ENCODE measurements around the gene VANGL2. TPM values are rescaled to one million over a fixed set of nuclear protein-coding genes. Genes with fewer than 3 reads are reported as not detected.

The VANGL2 gene
- total and polyA plus RNA-seq, 2 of the 8 experiments (the other 6 are each of a cell fraction or from before 2014, with no cell fraction given), result 62.5 to 118 TPM

DNA sequence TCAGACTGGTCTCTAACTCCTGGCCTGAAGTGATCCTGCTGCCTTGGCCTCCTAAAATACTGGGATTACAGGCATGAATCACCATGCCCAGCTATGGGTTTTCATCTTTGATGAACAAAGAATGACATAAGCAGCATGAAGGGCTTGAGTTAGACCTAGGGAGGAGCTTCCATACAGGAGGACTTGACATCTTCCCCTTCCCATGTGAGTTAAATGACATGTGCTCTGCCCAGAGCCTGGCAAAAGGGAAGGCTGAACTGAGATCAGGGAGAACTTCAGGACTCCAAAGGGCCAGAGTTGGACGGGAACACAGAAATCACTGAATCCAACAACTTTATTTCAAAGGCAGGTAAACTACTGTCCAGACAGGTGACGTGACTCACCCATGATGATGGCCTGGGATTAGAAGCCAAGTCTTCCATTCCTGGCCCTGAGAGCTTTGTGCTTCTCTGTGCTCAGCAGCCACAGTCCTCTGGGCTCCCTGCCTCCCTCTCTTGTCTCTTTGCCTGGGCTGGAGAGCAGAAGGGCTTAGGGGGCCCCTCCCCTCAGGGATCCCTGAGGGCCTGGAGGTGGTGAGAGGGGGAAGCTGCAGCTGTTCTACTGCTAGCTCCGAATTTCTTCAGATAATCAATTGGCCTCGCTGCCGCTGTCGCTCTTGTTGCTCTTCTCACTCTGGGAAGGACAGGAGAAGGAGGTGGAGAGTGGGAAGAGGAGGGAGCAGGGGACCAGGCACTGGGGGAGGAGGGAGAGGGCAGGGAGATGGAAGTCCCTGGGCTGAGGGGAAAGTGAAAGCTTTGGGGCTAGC, 25.9 kb upstream of the VANGL2 start (continued):
- TF ChIP-seq, protein P1, sequence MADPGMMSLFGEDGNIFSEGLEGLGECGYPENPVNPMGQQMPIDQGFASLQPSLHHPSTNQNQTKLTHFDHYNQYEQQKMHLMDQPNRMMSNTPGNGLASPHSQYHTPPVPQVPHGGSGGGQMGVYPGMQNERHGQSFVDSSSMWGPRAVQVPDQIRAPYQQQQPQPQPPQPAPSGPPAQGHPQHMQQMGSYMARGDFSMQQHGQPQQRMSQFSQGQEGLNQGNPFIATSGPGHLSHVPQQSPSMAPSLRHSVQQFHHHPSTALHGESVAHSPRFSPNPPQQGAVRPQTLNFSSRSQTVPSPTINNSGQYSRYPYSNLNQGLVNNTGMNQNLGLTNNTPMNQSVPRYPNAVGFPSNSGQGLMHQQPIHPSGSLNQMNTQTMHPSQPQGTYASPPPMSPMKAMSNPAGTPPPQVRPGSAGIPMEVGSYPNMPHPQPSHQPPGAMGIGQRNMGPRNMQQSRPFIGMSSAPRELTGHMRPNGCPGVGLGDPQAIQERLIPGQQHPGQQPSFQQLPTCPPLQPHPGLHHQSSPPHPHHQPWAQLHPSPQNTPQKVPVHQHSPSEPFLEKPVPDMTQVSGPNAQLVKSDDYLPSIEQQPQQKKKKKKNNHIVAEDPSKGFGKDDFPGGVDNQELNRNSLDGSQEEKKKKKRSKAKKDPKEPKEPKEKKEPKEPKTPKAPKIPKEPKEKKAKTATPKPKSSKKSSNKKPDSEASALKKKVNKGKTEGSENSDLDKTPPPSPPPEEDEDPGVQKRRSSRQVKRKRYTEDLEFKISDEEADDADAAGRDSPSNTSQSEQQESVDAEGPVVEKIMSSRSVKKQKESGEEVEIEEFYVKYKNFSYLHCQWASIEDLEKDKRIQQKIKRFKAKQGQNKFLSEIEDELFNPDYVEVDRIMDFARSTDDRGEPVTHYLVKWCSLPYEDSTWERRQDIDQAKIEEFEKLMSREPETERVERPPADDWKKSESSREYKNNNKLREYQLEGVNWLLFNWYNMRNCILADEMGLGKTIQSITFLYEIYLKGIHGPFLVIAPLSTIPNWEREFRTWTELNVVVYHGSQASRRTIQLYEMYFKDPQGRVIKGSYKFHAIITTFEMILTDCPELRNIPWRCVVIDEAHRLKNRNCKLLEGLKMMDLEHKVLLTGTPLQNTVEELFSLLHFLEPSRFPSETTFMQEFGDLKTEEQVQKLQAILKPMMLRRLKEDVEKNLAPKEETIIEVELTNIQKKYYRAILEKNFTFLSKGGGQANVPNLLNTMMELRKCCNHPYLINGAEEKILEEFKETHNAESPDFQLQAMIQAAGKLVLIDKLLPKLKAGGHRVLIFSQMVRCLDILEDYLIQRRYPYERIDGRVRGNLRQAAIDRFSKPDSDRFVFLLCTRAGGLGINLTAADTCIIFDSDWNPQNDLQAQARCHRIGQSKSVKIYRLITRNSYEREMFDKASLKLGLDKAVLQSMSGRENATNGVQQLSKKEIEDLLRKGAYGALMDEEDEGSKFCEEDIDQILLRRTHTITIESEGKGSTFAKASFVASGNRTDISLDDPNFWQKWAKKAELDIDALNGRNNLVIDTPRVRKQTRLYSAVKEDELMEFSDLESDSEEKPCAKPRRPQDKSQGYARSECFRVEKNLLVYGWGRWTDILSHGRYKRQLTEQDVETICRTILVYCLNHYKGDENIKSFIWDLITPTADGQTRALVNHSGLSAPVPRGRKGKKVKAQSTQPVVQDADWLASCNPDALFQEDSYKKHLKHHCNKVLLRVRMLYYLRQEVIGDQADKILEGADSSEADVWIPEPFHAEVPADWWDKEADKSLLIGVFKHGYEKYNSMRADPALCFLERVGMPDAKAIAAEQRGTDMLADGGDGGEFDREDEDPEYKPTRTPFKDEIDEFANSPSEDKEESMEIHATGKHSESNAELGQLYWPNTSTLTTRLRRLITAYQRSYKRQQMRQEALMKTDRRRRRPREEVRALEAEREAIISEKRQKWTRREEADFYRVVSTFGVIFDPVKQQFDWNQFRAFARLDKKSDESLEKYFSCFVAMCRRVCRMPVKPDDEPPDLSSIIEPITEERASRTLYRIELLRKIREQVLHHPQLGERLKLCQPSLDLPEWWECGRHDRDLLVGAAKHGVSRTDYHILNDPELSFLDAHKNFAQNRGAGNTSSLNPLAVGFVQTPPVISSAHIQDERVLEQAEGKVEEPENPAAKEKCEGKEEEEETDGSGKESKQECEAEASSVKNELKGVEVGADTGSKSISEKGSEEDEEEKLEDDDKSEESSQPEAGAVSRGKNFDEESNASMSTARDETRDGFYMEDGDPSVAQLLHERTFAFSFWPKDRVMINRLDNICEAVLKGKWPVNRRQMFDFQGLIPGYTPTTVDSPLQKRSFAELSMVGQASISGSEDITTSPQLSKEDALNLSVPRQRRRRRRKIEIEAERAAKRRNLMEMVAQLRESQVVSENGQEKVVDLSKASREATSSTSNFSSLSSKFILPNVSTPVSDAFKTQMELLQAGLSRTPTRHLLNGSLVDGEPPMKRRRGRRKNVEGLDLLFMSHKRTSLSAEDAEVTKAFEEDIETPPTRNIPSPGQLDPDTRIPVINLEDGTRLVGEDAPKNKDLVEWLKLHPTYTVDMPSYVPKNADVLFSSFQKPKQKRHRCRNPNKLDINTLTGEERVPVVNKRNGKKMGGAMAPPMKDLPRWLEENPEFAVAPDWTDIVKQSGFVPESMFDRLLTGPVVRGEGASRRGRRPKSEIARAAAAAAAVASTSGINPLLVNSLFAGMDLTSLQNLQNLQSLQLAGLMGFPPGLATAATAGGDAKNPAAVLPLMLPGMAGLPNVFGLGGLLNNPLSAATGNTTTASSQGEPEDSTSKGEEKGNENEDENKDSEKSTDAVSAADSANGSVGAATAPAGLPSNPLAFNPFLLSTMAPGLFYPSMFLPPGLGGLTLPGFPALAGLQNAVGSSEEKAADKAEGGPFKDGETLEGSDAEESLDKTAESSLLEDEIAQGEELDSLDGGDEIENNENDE (IDR thresholded peaks at IDR 0.05; ENCODE audit: insufficient replicate concordance, low read length), result no peak
- TF ChIP-seq CTBP2 (IDR thresholded peaks at IDR 0.05; ENCODE audit: borderline replicate concordance, insufficient read depth, insufficient read length, low read length), result peak; percentile 87
- TF ChIP-seq POLR2A (IDR thresholded peaks at IDR 0.05; ENCODE audit: control extremely low read depth in 1 of 2, low read depth in 2 of 2, low read length in 2 of 2), result no peak
- no peak for TF ChIP-seq RAD21 (IDR thresholded peaks at IDR 0.05 in 1 of 2, conservative IDR thresholded peaks at IDR 0.05 in 1 of 2; ENCODE audit: low read depth in 2 of 2, low read length in 2 of 2)
- no peak for TF ChIP-seq SP2 (IDR thresholded peaks at IDR 0.05; ENCODE audit: low read length)
